HL-60 (cell line): ENCODE results near the gene MAGI3.

Experiments used
- DNase-seq, 2 experiments: peaks; one replicate each; pipeline ENCODE4 v3.0.0-alpha.2; 2010 to 2020; ENCODE audit warnings: low read depth in 1 of 2, low spot score in 1 of 2
- H3K27ac ChIP-seq: fragments of 250-450 bp; sonication (Bioruptor Pico); replicated peaks from 2 replicates; pipeline ENCODE4 v1.5.1; 2020; ENCODE audit warnings: mild to moderate bottlenecking, moderate library complexity
- H3K27me3 ChIP-seq: fragments of 250-450 bp; sonication (Bioruptor Pico); 2 replicates; pipeline ENCODE4 v1.5.1; 2021; ENCODE audit warnings: mild to moderate bottlenecking, moderate library complexity; ENCODE audit not compliant: insufficient read depth, poor library complexity, severe bottlenecking
- H3K4me3 ChIP-seq: replicated peaks from 2 replicates; pipeline ENCODE4 v1.5.1; 2011; ENCODE audit warnings: mild to moderate bottlenecking, control low read depth, low read length; ENCODE audit not compliant: insufficient read depth
- CTCF ChIP-seq: IDR thresholded peaks from one replicate; pipeline ENCODE4 v1.5.1; 2011; ENCODE audit warnings: low read length, control low read depth, inconsistent platforms; ENCODE audit not compliant: insufficient read depth
- GABPA ChIP-seq: IDR thresholded peaks from 2 replicates; pipeline ENCODE4 v1.6.1; 2012; ENCODE audit warnings: low read depth
- POLR2AphosphoS5 ChIP-seq: IDR thresholded peaks from 2 replicates; pipeline ENCODE4 v1.6.1; 2012; ENCODE audit warnings: low read depth
- REST ChIP-seq: IDR thresholded peaks from 2 replicates; pipeline ENCODE4 v1.6.1; 2012; ENCODE audit warnings: low read depth; ENCODE audit not compliant: insufficient replicate concordance
- SPI1 ChIP-seq: IDR thresholded peaks from 2 replicates; pipeline ENCODE4 v1.6.1; 2012; ENCODE audit warnings: low read depth, mild to moderate bottlenecking, borderline replicate concordance

MAGI3 gene

GRCh38 chr1:113373644-113374043, 16.7 kb upstream of the MAGI3 start:
- H3K4me3 ChIP-seq: no peak overlapping the region
- DNase-seq: no peak
- TF ChIP-seq REST (no peak), SPI1 (no peak), CTCF (no peak), POLR2AphosphoS5 (no peak), GABPA (no peak)
- H3K27ac ChIP-seq: no peak overlapping the region
- H3K27me3 ChIP-seq: no peaks in the 10 kb centered on the region

- Histone ChIP-seq H3K27me3 (no peaks in the 10 kb centered on the region), H3K27ac (no peak overlapping the region), H3K4me3 (no peak overlapping the region)
- TF ChIP-seq CTCF (no peak), SPI1 (no peak), POLR2AphosphoS5 (no peak), REST (no peak), GABPA (no peak)
- no peak for DNase-seq
These were observed 14.4 kb upstream of the MAGI3 start for GRCh38 chr1:113375878-113376277.

- H3K27me3 ChIP-seq: peaks cover 5% of the 10 kb centered on the region
- no peak overlapping the region for H3K27ac ChIP-seq
- DNase-seq: no peak
- H3K4me3 ChIP-seq: no peak overlapping the region
- no peak for TF ChIP-seq CTCF
- no peak for TF ChIP-seq SPI1
- no peak for TF ChIP-seq REST
- TF ChIP-seq GABPA: no peak
These were observed 10.2 kb upstream of the MAGI3 start for GRCh38 chr1:113380075-113380474.
